ENCODE measurements around the gene HOGA1.
"Not testable (repeated sequence)": the region's sequence is repeated elsewhere in the genome, so short reads cannot be mapped to it uniquely, and the experiment has no call there.

HOGA1 gene

GRCh38 chr10:97573021-97573420, 11.2 kb upstream of the HOGA1 start:
- no peak overlapping the region for H3K27ac ChIP-seq (ENCODE audit: low read length)
- H3K9ac ChIP-seq (ENCODE audit: low read length): no peak overlapping the region
- no peaks in the 10 kb centered on the region for H4K20me1 ChIP-seq (ENCODE audit: insufficient read depth, low read length)
- no peaks in the 10 kb centered on the region for H3K27me3 ChIP-seq (ENCODE audit: low read depth, low read length)
- H3K4me1 ChIP-seq (ENCODE audit: low read length): no peaks in the 10 kb centered on the region
- no peak overlapping the region for H3K4me2 ChIP-seq (ENCODE audit: low read length)
- no peaks in the 10 kb centered on the region for H3K36me3 ChIP-seq (replicated peaks; ENCODE audit: low read depth, low read length)
- no peaks in the 10 kb centered on the region for H3K79me2 ChIP-seq (ENCODE audit: low read length)
- no peak overlapping the region for H3K4me3 ChIP-seq (ENCODE audit: low read length)
- H3K9me3 ChIP-seq (ENCODE audit: insufficient read depth, low read length): no peaks in the 10 kb centered on the region
- TF ChIP-seq CTCF (IDR thresholded peaks at IDR 0.05; ENCODE audit: low read depth, low read length) (no peak), EZH2phosphoT487 (IDR thresholded peaks at IDR 0.05; ENCODE audit: low read depth) (no peak)
- H2AFZ ChIP-seq (ENCODE audit: low read depth, low read length): no peak overlapping the region

GRCh38 chr10:97573672-97574071, 10.5 kb upstream of the HOGA1 start:
- Histone ChIP-seq H3K9me3 (ENCODE audit: insufficient read depth, low read length) (no peaks in the 10 kb centered on the region), H3K79me2 (ENCODE audit: low read length) (no peaks in the 10 kb centered on the region), H3K27me3 (ENCODE audit: low read depth, low read length) (no peaks in the 10 kb centered on the region), H2AFZ (ENCODE audit: low read depth, low read length) (no peak overlapping the region), H3K4me3 (ENCODE audit: low read length) (no peak overlapping the region), H3K9ac (ENCODE audit: low read length) (no peak overlapping the region), H3K36me3 (replicated peaks; ENCODE audit: low read depth, low read length) (no peaks in the 10 kb centered on the region), H3K4me2 (ENCODE audit: low read length) (no peak overlapping the region), H3K4me1 (ENCODE audit: low read length) (no peaks in the 10 kb centered on the region), H4K20me1 (ENCODE audit: insufficient read depth, low read length) (no peaks in the 10 kb centered on the region), H3K27ac (ENCODE audit: low read length) (no peak overlapping the region)
- TF ChIP-seq CTCF (IDR thresholded peaks at IDR 0.05; ENCODE audit: low read depth, low read length) (no peak), EZH2phosphoT487 (IDR thresholded peaks at IDR 0.05; ENCODE audit: low read depth) (no peak)

- no peak overlapping the region for H3K27ac ChIP-seq (ENCODE audit: low read length)
- no peaks in the 10 kb centered on the region for H3K4me1 ChIP-seq (ENCODE audit: low read length)
- H3K4me2 ChIP-seq (ENCODE audit: low read length): no peak overlapping the region
- H3K27me3 ChIP-seq (ENCODE audit: low read depth, low read length): no peaks in the 10 kb centered on the region
- no peak for TF ChIP-seq EZH2phosphoT487 (IDR thresholded peaks at IDR 0.05; ENCODE audit: low read depth)
- no peak for TF ChIP-seq CTCF (IDR thresholded peaks at IDR 0.05; ENCODE audit: low read depth, low read length)
- H3K9me3 ChIP-seq (ENCODE audit: insufficient read depth, low read length): no peaks in the 10 kb centered on the region
- H2AFZ ChIP-seq (ENCODE audit: low read depth, low read length): no peak overlapping the region
- H3K4me3 ChIP-seq (ENCODE audit: low read length): no peak overlapping the region
- no peaks in the 10 kb centered on the region for H3K36me3 ChIP-seq (replicated peaks; ENCODE audit: low read depth, low read length)
- no peaks in the 10 kb centered on the region for H3K79me2 ChIP-seq (ENCODE audit: low read length)
- H4K20me1 ChIP-seq (ENCODE audit: insufficient read depth, low read length): no peaks in the 10 kb centered on the region
- no peak overlapping the region for H3K9ac ChIP-seq (ENCODE audit: low read length)
Observed at GRCh38 chr10:97574374-97575126, 9.6 kb upstream of the HOGA1 start.

DNA sequence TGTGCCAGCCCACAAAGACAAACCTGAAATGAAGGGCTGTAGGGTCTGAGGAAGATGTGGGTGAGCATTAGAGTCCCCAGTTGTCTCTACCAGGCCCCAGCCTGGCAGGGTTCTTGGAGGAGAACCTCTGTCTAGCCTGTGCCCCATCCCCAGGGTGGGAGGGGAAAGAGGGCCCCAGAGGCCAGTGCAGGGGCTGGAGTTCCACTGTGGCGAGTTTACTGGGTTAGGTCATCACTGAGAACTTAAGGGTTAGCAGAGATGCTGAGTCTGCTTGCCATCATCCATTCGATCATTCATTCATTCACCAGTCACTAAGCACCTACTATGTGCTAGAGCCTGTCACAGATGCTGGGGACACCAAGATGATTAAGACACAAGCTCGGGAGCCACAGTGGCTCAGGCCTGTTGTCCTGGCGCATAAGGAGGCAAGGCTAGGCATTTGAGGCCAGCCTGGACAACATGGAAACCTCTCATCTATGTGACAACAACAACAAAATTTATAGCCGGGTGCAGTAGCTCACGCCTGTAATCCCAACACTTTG, 9.0 kb upstream of the HOGA1 start:
- Histone ChIP-seq H3K4me1 (ENCODE audit: low read length) (no peaks in the 10 kb centered on the region), H3K27ac (ENCODE audit: low read length) (no peak overlapping the region)

DNA sequence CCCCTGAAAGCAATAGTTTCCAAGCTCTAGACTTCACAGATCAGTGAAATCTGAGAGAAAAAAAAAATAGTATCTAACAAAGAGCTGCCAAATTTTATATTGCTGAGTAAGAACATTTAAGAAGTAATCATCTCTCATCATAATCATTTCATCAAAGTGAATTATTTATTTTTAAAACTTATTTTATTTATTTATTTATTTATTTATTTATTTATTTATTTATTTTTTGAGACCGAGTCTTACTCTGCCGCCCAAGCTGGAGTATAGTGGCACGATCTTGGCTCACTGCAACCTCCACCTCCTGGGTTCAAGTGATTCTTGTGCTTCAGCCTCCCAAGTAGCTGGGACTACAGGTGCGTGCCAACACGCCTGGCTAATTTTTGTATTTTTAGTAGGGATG, 7.7 kb upstream of the HOGA1 start:
- H3K27me3 ChIP-seq (ENCODE audit: low read depth, low read length); H3K4me1 ChIP-seq (ENCODE audit: low read length); H3K36me3 ChIP-seq (replicated peaks; ENCODE audit: low read depth, low read length); H3K9ac ChIP-seq (ENCODE audit: low read length); H3K79me2 ChIP-seq (ENCODE audit: low read length); H3K27ac ChIP-seq (ENCODE audit: low read length); H3K4me3 ChIP-seq (ENCODE audit: low read length); H3K9me3 ChIP-seq (ENCODE audit: insufficient read depth, low read length); H4K20me1 ChIP-seq (ENCODE audit: insufficient read depth, low read length); H3K4me2 ChIP-seq (ENCODE audit: low read length); H2AFZ ChIP-seq (ENCODE audit: low read depth, low read length): not testable (repeated sequence)

More for the DNA sequence above, 9.0 kb upstream of the HOGA1 start:
- no peak overlapping the region for H2AFZ ChIP-seq (ENCODE audit: low read depth, low read length)
- no peaks in the 10 kb centered on the region for H3K36me3 ChIP-seq (replicated peaks; ENCODE audit: low read depth, low read length)
- H3K9ac ChIP-seq (ENCODE audit: low read length): no peak overlapping the region
- TF ChIP-seq CTCF (IDR thresholded peaks at IDR 0.05; ENCODE audit: low read depth, low read length) (no peak), EZH2phosphoT487 (IDR thresholded peaks at IDR 0.05; ENCODE audit: low read depth) (no peak)
- H4K20me1 ChIP-seq (ENCODE audit: insufficient read depth, low read length): no peaks in the 10 kb centered on the region
- no peak overlapping the region for H3K4me2 ChIP-seq (ENCODE audit: low read length)
- H3K79me2 ChIP-seq (ENCODE audit: low read length): no peaks in the 10 kb centered on the region
- no peak overlapping the region for H3K4me3 ChIP-seq (ENCODE audit: low read length)
- H3K27me3 ChIP-seq (ENCODE audit: low read depth, low read length): no peaks in the 10 kb centered on the region
- no peaks in the 10 kb centered on the region for H3K9me3 ChIP-seq (ENCODE audit: insufficient read depth, low read length)
